GM18505 (cell line): Measurements from ENCODE around the gene IGLON5.

Experiments
- ATAC-seq: cut with Tn5 transposase; IDR thresholded peaks from one replicate; pipeline ENCODE4 v1.9.1; 2021; ENCODE audit not compliant: unreplicated experiment
- POLR2A ChIP-seq: IDR thresholded peaks from 4 replicates; pipeline ENCODE4 v1.6.1; 2011; ENCODE audit warnings: borderline replicate concordance; ENCODE audit not compliant: insufficient read depth, insufficient read length; ENCODE audit errors: extremely low read depth

IGLON5 gene

GRCh38 chr19:51311351-51312257 lies at the start of gene IGLON5:
Gene IGLON5, plus strand, starts transcription at chr19:51311644. Its CDS starts 204 bp downstream, at chr19:51311848.
- no peak for ATAC-seq
- TF ChIP-seq POLR2A: no peak

GRCh38 chr19:51263808-51264207 lies 47.6 kb upstream of the IGLON5 start:
- ATAC-seq: no peak
- TF ChIP-seq POLR2A: no peak

GRCh38 chr19:51271067-51271466 lies 40.4 kb upstream of the IGLON5 start:
- no peak for TF ChIP-seq POLR2A
- no peak for ATAC-seq

- ATAC-seq: no peak
- TF ChIP-seq POLR2A: no peak
Observed at GRCh38 chr19:51272183-51272810, 39.1 kb upstream of the IGLON5 start.

- TF ChIP-seq POLR2A: no peak
- no peak for ATAC-seq
Observed at GRCh38 chr19:51274049-51274770, 37.2 kb upstream of the IGLON5 start.

GRCh38 chr19:51277112-51277511 lies 34.3 kb upstream of the IGLON5 start:
- no peak for ATAC-seq
- no peak for TF ChIP-seq POLR2A

GRCh38 chr19:51282335-51282734 lies 29.1 kb upstream of the IGLON5 start:
- ATAC-seq: no peak
- TF ChIP-seq POLR2A: no peak

- ATAC-seq: no peak
- TF ChIP-seq POLR2A: no peak
Observed at GRCh38 chr19:51285682-51286081, 25.8 kb upstream of the IGLON5 start.

GRCh38 chr19:51289635-51290034 lies 21.8 kb upstream of the IGLON5 start:
- no peak for ATAC-seq

GRCh38 chr19:51292971-51293370 lies 18.5 kb upstream of the IGLON5 start:
- no peak for TF ChIP-seq POLR2A
- ATAC-seq: no peak

More at GRCh38 chr19:51289635-51290034, 21.8 kb upstream of the IGLON5 start:
- no peak for TF ChIP-seq POLR2A

GRCh38 chr19:51293571-51294210 lies 17.8 kb upstream of the IGLON5 start:
- no peak for ATAC-seq
- no peak for TF ChIP-seq POLR2A

- no peak for TF ChIP-seq POLR2A
- no peak for ATAC-seq
Observed at GRCh38 chr19:51294211-51294976, 17.1 kb upstream of the IGLON5 start.
